ENCODE data around the gene KCNMB2.

Gene KCNMB2

DNA sequence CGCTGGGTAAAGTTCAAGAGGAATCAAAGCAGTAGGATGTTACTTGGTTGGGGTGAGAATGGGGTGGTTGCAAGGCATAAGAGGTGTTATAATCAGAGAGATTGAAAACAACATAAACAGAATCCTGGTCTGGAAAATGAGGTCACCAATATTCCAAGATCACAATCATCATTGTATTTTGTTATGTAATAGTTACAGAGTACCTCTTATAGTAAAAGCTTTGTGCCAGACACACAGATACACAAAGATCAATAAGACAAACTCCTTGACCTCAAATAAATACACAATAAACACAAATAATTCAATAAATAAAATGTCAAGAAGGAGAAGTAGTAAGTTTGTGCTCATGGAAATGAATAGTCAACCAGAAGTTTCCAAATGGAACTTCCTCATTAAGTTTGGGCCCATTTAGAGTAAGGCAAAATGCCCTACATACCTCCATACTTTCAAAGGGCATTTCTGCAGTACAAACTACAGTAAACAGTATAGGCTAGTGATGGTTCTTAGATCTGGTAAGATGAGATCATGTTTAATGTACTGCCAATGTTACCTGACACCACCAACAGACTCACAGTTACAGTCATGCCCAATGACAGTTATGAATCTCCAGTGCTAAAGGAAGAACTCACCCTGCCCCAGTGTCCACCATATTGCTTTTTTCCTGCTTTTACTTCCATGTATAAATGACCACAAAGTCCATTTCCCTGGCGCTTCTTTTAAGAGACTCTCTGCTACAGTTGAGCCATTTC lies 93.4 kb downstream of the KCNMB2 start:
- DNase-seq (ENCODE audit: extremely low spot score, insufficient read length, low read depth): no peak

DNA sequence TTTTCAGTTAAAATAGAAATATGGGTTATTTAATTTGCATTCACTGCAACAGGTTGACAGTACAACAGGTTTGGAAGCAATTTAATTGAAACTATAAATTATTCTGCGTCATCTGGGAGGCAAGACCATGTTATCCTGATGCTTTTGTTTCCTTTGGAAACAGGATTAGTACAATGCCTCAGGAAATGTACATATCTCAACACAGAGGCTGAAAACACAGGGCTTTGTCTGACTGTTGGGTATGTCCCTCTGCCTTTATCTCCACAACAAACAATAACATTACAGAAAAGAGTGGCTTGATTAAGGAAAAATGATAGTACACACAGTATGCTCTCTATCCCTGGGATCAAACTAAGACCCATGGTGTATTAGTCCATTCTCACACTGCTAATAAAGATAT lies 95.7 kb downstream of the KCNMB2 start:
- DNase-seq (ENCODE audit: extremely low spot score, insufficient read length, low read depth): no peak
- FAIRE-seq: no peak

More for the DNA sequence above, 93.4 kb downstream of the KCNMB2 start:
- FAIRE-seq: no peak

DNA sequence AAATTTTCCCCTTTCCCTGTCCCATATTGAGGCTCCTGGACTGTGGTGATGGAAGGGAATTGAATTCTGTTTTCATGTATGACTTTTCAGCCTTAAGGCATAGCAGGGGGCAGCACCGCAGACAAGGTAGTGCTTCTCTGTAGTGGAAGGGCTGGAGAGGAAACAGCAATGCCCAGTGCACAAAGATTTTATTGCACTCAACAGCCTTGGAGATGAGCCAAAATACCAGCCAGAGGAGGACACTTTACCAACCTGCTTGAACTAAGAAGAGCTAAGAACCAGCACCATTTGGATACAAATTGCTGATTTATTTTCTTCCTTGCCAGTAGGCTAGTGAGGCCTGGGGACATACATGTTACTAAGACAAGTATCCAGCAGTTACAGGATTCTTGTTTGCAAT lies 98.7 kb downstream of the KCNMB2 start:
- FAIRE-seq (no peak), DNase-seq (ENCODE audit: extremely low spot score, insufficient read length, low read depth) (no peak)

DNA sequence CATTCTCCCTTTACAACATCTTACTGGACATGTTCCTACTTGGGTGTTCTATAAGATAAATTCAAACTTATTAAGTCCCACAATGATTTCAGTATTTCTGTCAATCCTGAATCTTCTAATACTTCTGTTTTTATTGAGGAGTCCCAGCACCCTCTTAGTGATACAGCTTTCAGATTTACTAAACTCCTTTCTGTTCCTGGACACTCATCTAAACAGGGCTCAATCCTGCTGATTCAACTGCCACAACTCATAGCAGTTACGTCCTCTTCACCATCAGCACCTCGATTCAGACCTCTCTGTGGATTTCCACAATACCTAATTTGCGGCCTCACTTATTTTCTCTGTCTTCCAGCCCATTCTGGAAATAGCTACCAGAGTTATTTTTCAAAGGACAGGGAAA lies 101.6 kb downstream of the KCNMB2 start:
- DNase-seq (ENCODE audit: extremely low spot score, insufficient read length, low read depth) (no peak), FAIRE-seq (no peak)

DNA sequence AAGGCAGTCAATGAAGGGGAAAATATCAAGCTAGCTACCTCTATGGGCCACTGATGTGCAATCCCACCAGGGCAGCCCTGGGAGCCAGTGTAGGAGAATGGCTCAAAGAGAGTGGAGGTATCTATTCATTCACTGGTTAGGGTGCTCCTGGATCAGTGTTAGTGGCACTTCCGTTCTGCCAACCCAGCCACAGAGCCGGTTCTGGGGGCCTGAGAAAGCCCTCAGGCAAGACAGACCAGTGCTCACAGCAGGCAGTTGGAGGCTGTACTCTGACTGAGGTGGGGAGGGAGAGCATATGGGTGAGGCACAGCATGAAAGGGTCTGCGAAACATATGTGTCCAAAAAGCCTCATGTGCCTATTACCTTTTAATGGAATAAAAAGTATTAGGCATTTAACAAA lies 109.3 kb downstream of the KCNMB2 start:
- FAIRE-seq (no peak), DNase-seq (ENCODE audit: extremely low spot score, insufficient read length, low read depth) (no peak)

DNA sequence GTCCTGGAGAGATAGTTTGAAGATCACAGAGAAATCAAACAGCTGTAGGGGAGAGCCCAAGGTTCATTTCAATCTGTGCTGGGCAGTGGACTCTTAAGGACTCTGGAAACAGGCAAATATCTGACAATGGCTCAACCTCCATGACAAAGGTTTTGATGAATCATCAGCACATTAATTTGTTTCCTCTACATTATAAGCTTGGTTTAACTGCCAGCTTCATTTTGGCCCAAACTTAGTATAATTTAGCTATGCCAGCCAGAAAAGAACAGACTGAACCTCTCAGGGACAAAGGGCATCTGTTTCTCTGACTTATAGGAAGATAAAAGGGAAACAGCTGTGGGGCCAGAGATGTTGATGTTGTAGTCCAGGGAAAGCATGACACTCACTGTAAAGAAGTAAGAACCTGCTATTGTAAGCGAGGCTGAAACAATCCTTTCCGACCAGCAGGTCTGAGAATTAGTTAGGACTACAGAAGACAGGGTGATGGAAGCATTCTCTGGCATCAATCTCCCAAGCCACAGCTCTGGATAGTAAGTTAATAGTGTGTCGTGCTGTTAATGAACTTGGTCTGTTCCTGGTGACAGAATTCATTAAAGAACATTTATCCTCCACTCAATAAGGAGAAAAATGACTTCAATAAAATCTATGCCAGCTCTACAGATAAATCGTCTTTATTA lies 110.1 kb downstream of the KCNMB2 start:
- FAIRE-seq (no peak), DNase-seq (ENCODE audit: extremely low spot score, insufficient read length, low read depth) (no peak)

DNA sequence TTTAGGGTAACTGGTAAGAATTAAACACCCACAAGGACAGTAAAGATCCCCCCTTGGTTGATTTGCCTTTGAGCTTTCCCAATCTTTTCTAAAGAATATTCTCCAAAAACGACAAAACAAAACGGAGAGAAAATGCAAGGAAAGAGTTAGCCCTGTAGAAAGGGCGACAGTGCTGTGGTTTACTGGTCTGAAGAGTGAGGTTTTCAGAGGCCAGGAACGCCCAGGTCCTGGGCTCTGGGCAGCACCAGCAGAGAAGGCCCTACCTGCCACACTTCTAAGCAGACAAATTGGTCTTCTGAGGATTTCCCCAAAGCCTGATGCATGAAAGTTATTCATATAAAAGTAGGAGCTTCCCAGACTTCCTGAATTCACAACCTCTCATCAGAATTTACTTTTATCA lies 119.3 kb downstream of the KCNMB2 start:
- DNase-seq (ENCODE audit: extremely low spot score, insufficient read length, low read depth) (no peak), FAIRE-seq (no peak)

DNA sequence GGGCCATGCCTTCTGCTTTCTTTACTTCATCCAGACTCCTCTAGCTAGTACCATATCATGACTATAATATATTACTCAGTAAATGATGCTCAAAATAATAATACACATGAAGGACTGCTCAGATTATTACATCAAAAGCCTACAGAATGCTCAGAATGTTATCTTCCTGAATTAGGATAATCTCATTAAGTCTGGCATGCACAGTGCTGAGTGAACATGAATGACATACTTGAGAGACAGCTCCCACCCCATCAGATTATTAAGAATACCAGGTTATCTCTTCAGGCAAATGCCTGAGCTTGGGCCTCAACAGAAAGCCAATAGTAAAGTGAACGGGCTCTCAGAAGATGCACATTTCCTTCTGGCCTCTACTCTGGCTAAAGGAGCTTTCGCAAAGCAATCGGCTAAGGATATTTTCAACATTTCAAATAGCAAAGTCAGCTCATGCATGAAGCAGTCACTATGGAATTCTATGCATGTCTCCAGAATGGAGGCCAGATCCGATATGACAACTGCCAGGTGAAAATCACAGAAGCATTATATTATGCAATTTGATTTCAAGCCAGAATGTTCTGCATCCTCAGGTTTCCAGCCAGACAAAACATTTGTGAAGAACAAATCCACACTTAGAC lies 122.6 kb downstream of the KCNMB2 start:
- FAIRE-seq (no peak), DNase-seq (ENCODE audit: extremely low spot score, insufficient read length, low read depth) (no peak)

DNA sequence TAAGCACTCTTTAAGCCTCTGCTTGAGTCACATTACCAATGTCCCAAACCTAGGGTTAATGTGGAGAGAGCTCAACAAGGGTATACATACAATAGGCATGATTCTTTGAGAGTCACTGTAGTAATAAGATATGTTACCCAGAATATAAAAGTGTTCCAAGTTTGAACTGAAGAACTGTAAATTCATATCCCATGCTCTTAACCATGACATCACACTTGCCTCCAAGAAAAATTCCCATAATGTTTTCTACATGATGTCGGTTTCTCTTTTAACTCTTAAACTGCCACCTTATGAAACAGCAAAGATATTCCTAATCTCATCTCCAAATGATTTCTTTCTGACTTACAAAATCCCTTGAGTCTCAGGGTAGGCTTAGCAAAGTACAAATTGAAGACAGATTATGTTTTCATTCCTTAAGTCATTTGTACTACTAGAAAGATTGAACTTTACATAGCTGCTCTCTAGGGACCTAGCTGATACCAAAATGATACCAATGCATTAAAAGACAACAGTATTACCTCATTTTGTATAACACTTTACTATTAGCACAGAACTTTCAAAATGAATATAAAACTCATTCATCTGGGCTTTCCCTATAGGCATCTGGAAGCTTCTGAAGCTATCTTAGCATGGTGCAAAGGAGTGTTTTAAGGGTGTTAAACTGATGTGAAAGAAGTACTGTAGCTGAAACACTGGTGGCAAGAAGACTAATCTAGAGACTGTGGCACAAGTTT lies 127.1 kb downstream of the KCNMB2 start:
- FAIRE-seq (peak; percentile 75), DNase-seq (ENCODE audit: extremely low spot score, insufficient read length, low read depth) (no peak)

DNA sequence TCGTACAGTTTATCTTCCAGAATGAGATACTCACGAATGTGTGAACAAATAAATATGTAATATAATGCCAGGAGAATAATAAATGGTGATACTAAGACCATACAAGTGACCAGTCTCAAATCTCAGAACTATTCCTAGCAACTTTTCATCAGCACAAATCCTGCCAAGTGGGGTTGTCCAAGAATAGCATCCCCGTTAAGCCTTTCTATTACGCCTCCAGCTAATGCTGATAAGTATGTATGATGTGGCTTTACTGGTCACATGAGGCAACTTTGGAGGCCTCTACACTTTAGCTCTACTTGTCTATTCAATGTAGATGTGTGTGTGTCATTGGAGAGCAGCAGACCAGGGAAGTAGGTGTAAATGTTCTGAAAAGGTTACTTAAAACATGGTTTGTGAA lies 129.5 kb downstream of the KCNMB2 start:
- no peak for FAIRE-seq
- no peak for DNase-seq (ENCODE audit: extremely low spot score, insufficient read length, low read depth)

DNA sequence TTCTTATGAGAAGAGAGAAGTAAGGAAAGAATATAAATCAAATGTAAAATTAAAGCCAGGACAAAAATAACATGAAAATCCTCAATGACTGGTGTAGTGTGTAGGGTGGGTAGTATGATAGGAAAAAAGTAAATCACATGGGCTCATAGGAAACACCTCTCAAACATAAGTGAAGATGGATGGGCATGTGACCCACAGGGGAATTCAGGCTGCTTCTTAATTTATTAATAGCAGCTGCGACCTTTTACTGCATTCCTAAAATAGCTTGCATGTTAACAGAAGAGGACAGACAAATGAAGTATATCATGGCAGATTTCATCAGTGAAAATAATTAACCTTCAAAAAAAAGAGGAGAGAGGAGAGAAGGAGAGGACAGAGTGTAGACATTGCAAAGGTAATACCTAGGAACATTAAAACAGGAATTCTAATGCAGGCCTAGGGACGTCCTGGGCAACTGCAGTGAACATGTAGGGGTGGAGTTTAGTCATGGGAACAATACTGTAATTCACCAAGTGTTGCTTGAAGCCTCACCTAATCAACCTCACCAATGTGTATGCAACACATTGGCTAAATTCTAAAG lies 132.9 kb downstream of the KCNMB2 start:
- FAIRE-seq (peak; percentile 63), DNase-seq (ENCODE audit: extremely low spot score, insufficient read length, low read depth) (no peak)

DNA sequence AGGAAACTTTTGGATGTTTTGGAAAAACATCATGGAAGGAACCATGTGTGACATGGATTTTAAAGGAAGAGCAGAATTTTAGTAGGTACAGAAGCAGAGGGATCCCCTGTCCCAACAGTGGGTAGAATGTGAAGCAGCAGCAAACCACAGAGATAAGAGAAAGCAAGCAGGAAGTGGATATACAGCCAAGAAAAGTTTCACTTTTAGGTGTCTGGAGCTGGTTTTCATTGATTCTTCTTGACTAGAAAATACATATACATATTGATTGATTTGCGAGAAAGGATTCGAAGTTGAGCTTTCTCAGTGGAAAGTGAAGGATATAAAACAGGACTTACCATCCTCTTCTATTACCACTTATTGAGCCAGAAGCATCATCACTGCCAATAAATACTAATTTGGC lies 133.5 kb downstream of the KCNMB2 start:
- DNase-seq (ENCODE audit: extremely low spot score, insufficient read length, low read depth): no peak
- FAIRE-seq: peak; percentile 83

DNA sequence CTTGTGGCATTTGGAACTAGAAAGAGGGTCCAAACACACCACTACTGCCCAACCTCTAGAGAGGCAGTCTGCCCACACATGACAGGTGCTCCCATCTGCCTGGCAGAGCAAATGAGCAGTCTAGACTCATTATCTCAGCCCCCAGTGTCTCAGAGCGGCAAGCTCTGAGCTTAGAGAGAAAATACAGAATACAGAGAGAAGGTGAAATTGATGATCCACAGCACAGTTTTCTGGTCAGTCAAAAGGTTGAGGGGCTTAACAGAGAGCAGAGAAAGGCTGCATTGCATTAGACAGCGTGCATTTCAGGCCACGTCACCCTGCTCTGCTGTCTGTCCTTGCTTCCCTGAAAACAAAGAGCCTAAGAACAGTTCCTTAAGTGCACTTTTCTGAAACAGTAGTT lies 135.1 kb downstream of the KCNMB2 start:
- FAIRE-seq: peak; percentile 35
- no peak for DNase-seq (ENCODE audit: extremely low spot score, insufficient read length, low read depth)

DNA sequence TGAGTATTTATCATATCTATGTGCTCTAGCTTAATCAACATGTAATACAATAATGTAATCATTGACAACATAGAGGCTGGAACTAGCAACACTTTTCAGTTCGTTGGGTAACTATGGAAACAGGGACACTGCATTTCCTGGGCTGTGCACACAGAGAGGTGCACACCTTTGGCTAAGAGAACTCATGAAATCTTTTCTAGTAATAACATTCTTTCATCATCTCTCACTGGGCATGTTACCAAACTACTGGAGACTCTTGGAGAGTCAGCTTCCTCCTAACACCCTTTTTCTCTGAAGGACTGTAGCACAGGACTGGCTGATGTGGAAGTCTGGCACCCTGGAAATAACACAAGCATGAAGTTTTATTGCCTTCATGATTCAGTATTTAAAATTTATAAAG lies 135.6 kb downstream of the KCNMB2 start:
- DNase-seq (ENCODE audit: extremely low spot score, insufficient read length, low read depth) (no peak), FAIRE-seq (peak; percentile 76)

DNA sequence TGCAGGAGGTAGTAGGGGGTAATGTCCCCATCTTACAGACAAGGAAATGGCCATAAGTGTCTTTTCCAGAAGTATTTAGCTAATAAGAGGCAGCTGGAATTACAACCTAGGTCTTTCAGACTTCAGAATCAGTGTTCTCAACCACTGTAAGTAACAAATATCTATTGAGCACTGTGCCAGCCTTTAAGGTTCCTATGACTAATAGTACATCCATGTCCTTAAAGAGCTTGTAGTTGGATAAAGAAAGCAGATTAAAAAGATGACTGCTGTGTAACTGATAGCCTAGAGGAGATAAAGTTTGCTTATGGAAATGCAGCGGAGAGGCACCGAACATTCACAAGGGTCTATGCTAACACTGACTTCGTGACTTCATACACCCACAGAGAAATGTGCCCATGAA lies 136.0 kb downstream of the KCNMB2 start:
- FAIRE-seq (no peak), DNase-seq (ENCODE audit: extremely low spot score, insufficient read length, low read depth) (no peak)

DNA sequence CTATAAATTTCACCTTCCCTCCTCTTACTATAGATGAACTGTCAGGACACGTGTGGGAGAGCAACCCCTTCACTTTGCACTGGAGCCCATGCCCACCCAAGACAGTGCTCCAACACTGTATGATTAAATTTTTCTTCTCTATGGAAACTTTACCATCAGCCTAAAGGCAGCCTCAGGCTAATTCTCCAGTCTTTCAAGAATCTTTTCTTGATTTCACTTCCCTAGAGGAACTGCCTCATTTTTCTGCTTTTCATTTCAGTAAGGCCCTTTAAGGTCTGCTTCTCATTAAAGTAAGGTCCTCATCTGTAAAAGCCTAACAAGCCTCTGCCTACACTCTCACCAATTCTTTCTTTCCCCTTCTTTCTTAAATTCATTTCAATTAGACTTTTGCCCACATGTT lies 137.3 kb downstream of the KCNMB2 start:
- FAIRE-seq: no peak
- DNase-seq (ENCODE audit: extremely low spot score, insufficient read length, low read depth): no peak

DNA sequence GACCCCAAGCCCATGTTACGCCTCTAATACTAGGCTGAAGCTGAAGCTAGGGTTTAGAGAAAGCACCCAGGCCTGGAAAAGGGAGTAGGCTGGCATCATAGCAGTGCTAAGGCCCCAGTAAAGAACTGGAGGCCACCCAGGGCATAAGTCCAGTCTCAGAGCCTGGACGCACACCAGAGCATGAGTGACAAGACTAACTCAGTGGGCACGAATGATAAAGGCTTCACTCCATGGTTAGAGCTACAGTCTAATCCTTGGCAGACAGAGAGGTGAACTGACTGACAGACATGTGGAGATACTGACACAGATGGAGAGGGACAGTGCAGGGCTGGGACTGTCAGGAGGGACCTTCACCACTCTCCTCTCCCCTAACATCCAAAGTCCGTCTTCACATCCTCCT lies 139.8 kb downstream of the KCNMB2 start:
- FAIRE-seq (no peak), DNase-seq (ENCODE audit: extremely low spot score, insufficient read length, low read depth) (no peak)

DNA sequence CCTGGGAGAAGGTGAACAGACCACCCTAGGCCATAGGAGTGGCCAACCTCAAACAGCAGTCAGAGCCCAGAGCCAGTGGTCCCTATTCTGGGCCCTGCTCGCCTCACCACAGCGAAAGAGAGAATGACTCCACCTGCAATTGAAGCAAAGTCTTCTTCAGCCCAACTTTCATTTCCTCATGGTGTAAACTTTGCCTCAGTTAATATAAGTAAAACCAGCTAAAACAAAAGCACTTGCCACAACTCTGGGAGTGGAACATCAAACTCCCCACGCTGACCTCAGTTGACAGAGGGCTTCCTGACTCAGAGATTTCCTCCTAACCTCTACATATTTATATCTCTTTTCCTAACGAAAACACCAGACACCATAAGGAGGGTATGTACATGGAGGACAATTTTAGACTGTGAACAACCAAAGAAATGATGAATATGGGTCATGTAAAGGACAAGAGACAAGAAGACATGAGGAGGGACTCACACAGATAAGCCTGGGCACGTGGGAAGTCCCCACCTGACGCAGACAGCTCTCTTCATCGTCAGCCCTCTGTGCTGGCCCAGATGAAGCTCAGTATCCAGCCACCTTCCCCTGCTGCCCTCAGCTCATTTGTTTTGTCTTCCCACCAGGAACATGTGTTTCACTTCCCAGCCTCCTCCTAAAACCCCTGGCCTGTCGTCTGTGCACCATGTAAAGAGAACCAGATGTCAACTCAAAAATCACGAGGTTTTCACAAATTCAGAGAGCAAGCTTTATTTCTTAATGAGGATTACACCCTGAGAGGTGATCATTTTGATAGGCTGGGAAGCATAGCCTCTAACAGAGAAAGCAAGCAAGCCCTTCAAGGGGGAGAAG lies 140.9 kb downstream of the KCNMB2 start:
- FAIRE-seq (peak; percentile 81), DNase-seq (ENCODE audit: extremely low spot score, insufficient read length, low read depth) (no peak)

DNA sequence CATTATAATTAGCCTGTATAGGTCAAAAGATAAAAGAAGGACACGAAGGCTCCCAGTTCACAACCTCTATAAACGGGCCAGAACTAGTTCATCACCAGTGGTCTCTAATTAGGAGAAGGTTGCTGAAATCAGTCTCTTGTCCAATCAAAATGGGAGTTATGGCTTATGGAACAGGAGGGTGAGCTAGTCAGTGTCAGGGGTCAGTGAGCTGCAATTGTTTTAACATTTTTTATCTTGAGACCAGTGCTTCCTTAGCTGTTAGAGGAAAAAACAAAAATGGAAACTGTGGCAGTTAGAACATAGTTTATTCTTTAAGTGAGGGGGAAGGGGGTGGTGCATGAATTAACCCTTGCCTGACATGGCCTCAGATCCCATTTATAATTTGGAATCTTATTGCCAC lies 141.7 kb downstream of the KCNMB2 start:
- no peak for FAIRE-seq
- no peak for DNase-seq (ENCODE audit: extremely low spot score, insufficient read length, low read depth)

DNA sequence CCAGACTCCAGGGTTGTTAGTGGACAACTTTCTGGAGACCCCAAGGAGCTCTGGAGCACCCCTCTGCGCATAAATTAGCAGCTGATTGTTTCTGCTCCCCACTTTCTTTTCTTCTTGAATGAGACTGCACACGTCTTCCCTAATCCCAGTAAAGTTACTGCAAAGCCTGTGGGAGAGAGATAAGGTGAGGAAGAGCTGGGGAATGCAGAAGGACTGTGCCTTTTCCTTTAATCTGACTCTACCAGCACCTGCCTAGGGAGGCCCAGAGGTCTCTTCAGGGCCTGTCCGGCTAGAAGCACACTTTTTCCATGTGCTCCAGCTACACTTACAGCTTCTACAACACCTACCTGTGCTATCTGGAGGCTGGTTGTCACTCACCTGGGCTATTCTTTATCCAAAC lies 143.8 kb downstream of the KCNMB2 start:
- no peak for FAIRE-seq
- DNase-seq (ENCODE audit: extremely low spot score, insufficient read length, low read depth): no peak

Data from GM18507 (cell line).